Measurements from ENCODE around the gene FRYL.

GRCh38 chr4:48603366-48604003 lies 176.6 kb downstream of the FRYL start:
- TF ChIP-seq CTCF (IDR thresholded peaks at IDR 0.05) (no peak), POLR2AphosphoS5 (IDR thresholded peaks at IDR 0.05) (no peak), POLR2A (IDR thresholded peaks at IDR 0.05; ENCODE audit: low read depth) (no peak), EP300 (IDR thresholded peaks at IDR 0.05) (no peak)
